Chondrocyte (in vitro differentiated cells): ENCODE results near the gene CRYGS. TPM values are rescaled to one million over a fixed set of nuclear protein-coding genes. Genes with fewer than 3 reads are reported as not detected.

Experiments
- DNase-seq: peaks from one replicate; pipeline ENCODE4 v3.0.0; 2021; ENCODE audit warnings: mixed read lengths, low spot score
- H3K27ac Mint-ChIP-seq: one replicate; pipeline ENCODE4 v1.8.0; 2021; ENCODE audit warnings: mild to moderate bottlenecking, moderate library complexity, mixed read lengths; ENCODE audit not compliant: unreplicated experiment
- H3K27me3 Mint-ChIP-seq: 2 replicates; pipeline ENCODE4 v1.8.0; 2021; ENCODE audit warnings: low read depth, mixed read lengths
- H3K36me3 Mint-ChIP-seq: 2 replicates; pipeline ENCODE4 v1.8.0; 2021; ENCODE audit warnings: low read depth, mixed read lengths
- H3K4me1 Mint-ChIP-seq: 2 replicates; pipeline ENCODE4 v1.8.0; 2021; ENCODE audit warnings: low read depth, mild to moderate bottlenecking, mixed read lengths
- H3K4me3 Mint-ChIP-seq: one replicate; pipeline ENCODE4 v1.8.0; 2021; ENCODE audit warnings: mild to moderate bottlenecking, moderate library complexity, mixed read lengths; ENCODE audit not compliant: unreplicated experiment
- H3K9me3 Mint-ChIP-seq: 2 replicates; pipeline ENCODE4 v1.8.0; 2021; ENCODE audit warnings: low read depth, mixed read lengths
- total RNA-seq: library from RNA; stranded (reverse); gene quantifications from 3 replicates; pipeline ENCODE4 v1.2.1, GENCODE V29; 2021
- TF ChIP-seq, protein P1 (sequence below): fragments of 200-600 bp; sonication (generic); IDR thresholded peaks from 2 replicates; pipeline ENCODE4 v1.5.0; 2021; ENCODE audit warnings: antibody characterized with exemption, mild to moderate bottlenecking, moderate library complexity

Gene CRYGS
- total RNA-seq, 1 donor from 2014 or later, result 3.1 TPM

GRCh38 chr3:186497608-186498007 lies 46.6 kb downstream of the CRYGS start:
- Mint-ChIP-seq H3K27me3 (peaks cover 32% of the 10 kb centered on the region), H3K36me3 (peaks cover 5% of the 10 kb centered on the region), H3K4me3 (no peak overlapping the region), H3K9me3 (peaks cover 28% of the 10 kb centered on the region), H3K4me1 (peaks cover 11% of the 10 kb centered on the region), H3K27ac (no peak overlapping the region)
- TF ChIP-seq, protein P1, sequence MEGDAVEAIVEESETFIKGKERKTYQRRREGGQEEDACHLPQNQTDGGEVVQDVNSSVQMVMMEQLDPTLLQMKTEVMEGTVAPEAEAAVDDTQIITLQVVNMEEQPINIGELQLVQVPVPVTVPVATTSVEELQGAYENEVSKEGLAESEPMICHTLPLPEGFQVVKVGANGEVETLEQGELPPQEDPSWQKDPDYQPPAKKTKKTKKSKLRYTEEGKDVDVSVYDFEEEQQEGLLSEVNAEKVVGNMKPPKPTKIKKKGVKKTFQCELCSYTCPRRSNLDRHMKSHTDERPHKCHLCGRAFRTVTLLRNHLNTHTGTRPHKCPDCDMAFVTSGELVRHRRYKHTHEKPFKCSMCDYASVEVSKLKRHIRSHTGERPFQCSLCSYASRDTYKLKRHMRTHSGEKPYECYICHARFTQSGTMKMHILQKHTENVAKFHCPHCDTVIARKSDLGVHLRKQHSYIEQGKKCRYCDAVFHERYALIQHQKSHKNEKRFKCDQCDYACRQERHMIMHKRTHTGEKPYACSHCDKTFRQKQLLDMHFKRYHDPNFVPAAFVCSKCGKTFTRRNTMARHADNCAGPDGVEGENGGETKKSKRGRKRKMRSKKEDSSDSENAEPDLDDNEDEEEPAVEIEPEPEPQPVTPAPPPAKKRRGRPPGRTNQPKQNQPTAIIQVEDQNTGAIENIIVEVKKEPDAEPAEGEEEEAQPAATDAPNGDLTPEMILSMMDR, result no peak
- DNase-seq, result no peak

DNA sequence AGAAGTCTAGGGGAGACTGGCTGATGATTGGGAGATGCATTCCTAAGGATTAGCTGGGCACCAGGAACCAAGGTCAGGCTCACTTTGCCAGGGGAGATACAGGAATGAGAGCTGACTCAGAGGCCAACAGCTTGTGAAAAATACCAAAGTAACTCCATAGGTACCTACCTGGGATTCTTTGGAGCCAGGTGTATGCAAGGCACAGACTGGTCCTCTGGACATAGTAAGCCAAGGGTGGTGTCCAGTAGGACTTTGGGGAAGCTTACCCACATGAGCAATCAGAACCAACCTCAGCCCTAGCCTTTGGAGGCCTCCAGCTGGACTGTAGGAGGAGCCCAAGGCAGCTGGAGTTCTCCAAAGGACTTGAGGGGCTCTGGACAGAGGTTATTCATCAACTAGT lies 47.5 kb downstream of the CRYGS start:
- peaks cover 5% of the 10 kb centered on the region for H3K36me3 Mint-ChIP-seq
- peaks cover 29% of the 10 kb centered on the region for H3K27me3 Mint-ChIP-seq
- no peak for DNase-seq
- no peak overlapping the region for H3K27ac Mint-ChIP-seq
- H3K4me1 Mint-ChIP-seq, result peaks cover 13% of the 10 kb centered on the region
- peaks cover 28% of the 10 kb centered on the region for H3K9me3 Mint-ChIP-seq
- TF ChIP-seq, protein P1, result no peak
- H3K4me3 Mint-ChIP-seq, result no peak overlapping the region

DNA sequence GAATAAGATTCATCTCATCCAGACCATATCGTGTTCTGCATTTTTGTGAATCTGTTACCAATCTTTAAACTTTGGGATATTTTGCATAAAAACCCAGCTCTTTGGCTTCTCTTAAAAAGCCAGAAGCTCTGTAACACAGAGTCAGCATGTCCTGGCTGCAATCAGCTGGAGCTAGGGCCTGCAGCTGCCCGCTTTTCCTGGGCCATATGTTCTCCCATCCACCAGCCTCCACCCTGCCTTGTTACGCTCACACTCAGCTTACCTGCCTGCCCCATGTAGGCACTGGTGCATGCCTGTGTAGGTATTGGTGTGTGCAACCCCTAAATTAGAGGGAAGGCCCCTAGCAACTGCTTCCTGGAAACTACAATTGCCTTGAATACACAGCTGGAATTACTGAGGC lies 48.2 kb downstream of the CRYGS start:
- H3K27me3 Mint-ChIP-seq, result peaks cover 30% of the 10 kb centered on the region
- H3K36me3 Mint-ChIP-seq, result peaks cover 5% of the 10 kb centered on the region
- DNase-seq, result no peak
- peaks cover 25% of the 10 kb centered on the region for H3K9me3 Mint-ChIP-seq
- TF ChIP-seq, protein P1, result no peak
- no peak overlapping the region for H3K4me3 Mint-ChIP-seq
- H3K27ac Mint-ChIP-seq, result no peak overlapping the region
- H3K4me1 Mint-ChIP-seq, result peaks cover 13% of the 10 kb centered on the region

- DNase-seq, result no peak
- Mint-ChIP-seq H3K36me3 (no peaks in the 10 kb centered on the region), H3K4me1 (peaks cover 19% of the 10 kb centered on the region), H3K27me3 (peaks cover 23% of the 10 kb centered on the region), H3K27ac (peak overlapping the region; percentile 82), H3K9me3 (peaks cover 7% of the 10 kb centered on the region), H3K4me3 (no peak overlapping the region)
- TF ChIP-seq, protein P1, result no peak
Observed at GRCh38 chr3:186493525-186494255, 50.5 kb downstream of the CRYGS start.

DNA sequence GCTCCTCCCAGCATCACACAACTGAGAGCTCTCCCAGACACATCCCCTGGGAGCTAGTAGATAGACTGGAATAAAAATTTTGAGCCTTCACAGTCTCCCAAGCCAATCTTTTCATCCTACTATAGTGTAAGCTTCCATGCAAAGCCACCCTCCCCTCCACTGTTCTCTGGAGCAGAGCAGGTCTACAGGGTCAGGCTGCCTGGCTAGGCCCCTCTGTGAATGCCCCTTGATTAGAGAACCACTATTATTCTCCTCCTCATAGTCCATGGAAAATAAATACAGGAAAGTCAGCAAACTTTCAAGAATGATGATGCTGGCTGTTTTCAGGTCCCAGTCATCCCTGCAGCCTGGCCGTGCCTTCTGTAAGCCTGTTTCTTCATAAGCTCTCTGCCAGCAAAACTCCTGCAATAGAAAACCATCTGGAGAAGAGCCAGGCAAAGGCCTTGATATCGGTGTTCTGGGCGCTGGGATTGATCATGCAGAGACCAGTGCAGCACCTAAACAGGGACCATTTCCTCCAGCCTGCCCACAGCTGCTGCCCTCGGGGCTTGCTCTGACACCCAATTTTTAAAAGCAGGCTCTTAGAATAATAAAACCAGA lies 51.7 kb downstream of the CRYGS start:
- Mint-ChIP-seq H3K9me3 (no peaks in the 10 kb centered on the region), H3K4me3 (no peak overlapping the region), H3K36me3 (no peaks in the 10 kb centered on the region), H3K4me1 (peaks cover 19% of the 10 kb centered on the region), H3K27ac (peak overlapping the region; percentile 78), H3K27me3 (peaks cover 24% of the 10 kb centered on the region)
- DNase-seq, result no peak
- TF ChIP-seq, protein P1, result no peak
